Peyer's patch (tissue), 4 donors: ENCODE data around the gene CKS1B. TPM values are rescaled to one million over a fixed set of nuclear protein-coding genes. Genes with fewer than 3 reads are reported as not detected.

Experiments used
- DNase-seq, 3 donors: peaks; one replicate each; pipeline ENCODE4 v3.0.0-alpha.2; 2017 to 2019
- H3K27ac ChIP-seq, 4 donors: fragments of 200-600 bp; sonication (generic); one replicate each; pipeline ENCODE4 v1.5.1; 2016 to 2019
- H3K27me3 ChIP-seq, 2 donors: fragments of 200-600 bp; sonication (generic); one replicate each; pipeline ENCODE4 v1.5.1; 2019
- H3K36me3 ChIP-seq, 3 donors: fragments of 200-600 bp; sonication (generic); one replicate each; pipeline ENCODE4 v1.5.1; 2016 to 2019
- H3K4me1 ChIP-seq, 4 donors: fragments of 200-600 bp; sonication (generic); one replicate each; pipeline ENCODE4 v1.5.1; 2016 to 2019
- H3K4me3 ChIP-seq, 4 donors: fragments of 200-600 bp; sonication (generic); 1 replicate in 3 of 4; 2 replicates in 1 of 4; pipeline ENCODE4 v1.5.1; 2016 to 2019; ENCODE audit warnings: mild to moderate bottlenecking in 1 of 4
- H3K9me3 ChIP-seq, 4 donors: fragments of 200-600 bp; sonication (generic); one replicate each; pipeline ENCODE4 v1.5.1; 2016 to 2019; ENCODE audit warnings: mild to moderate bottlenecking in 1 of 4
- CTCF ChIP-seq, 6 experiments: fragments of 450-650 bp in 4 of 6; fragments of 200-600 bp in 2 of 6; sonication (generic) in 1 of 6; IDR thresholded peaks; one replicate each; pipeline ENCODE4 v1.5.1; 2017 to 2019; ENCODE audit warnings: antibody characterized with exemption in 6 of 6, mild to moderate bottlenecking in 3 of 6, moderate library complexity in 1 of 6
- POLR2A ChIP-seq, 2 donors: fragments of 450-650 bp; IDR thresholded peaks; one replicate each; pipeline ENCODE4 v1.5.1; 2017; ENCODE audit warnings: antibody characterized with exemption in 2 of 2, mild to moderate bottlenecking in 2 of 2, moderate library complexity in 2 of 2
- total RNA-seq, 4 donors: library from RNA; depleted of rRNA; stranded (reverse); fragments of >200 nt; gene quantifications; one replicate each; pipeline ENCODE4 v1.1.0, GENCODE V29; 2016

The CKS1B gene
- total RNA-seq, 4 donors from 2014 or later = 20.3 to 39.1 (median 26.5) TPM

- Histone ChIP-seq H3K4me1 (peaks cover 0 to 50% (median 28%) of the 10 kb centered on the region in 4 donors), H3K36me3 (peaks cover 0 to 42% (median 0%) of the 10 kb centered on the region in 3 donors), H3K4me3 (peak overlapping the region in 1 of 4 donors; percentile 15), H3K27me3 (no peaks in the 10 kb centered on the region), H3K9me3 (no peaks in the 10 kb centered on the region), H3K27ac (peak overlapping the region in 3 of 4 donors; percentile 40 to 86 (median 56))
- no peak for TF ChIP-seq POLR2A (IDR thresholded peaks at IDR 0.05)
- TF ChIP-seq CTCF (IDR thresholded peaks at IDR 0.05) = no peak
- peak in 2 of 3 donors; percentile 78 to 83 for DNase-seq
Observed at GRCh38 chr1:154951901-154952657, 22.4 kb upstream of the CKS1B start.

GRCh38 chr1:154952664-154953063 is 21.8 kb upstream of the CKS1B start:
- no peaks in the 10 kb centered on the region for H3K27me3 ChIP-seq
- peaks cover 0 to 37% (median 0%) of the 10 kb centered on the region in 3 donors for H3K36me3 ChIP-seq
- H3K4me1 ChIP-seq = peaks cover 0 to 55% (median 28%) of the 10 kb centered on the region in 4 donors
- H3K9me3 ChIP-seq = no peaks in the 10 kb centered on the region
- peak overlapping the region in 3 of 4 donors; percentile 40 to 86 (median 56) for H3K27ac ChIP-seq
- TF ChIP-seq CTCF (IDR thresholded peaks at IDR 0.05) (no peak), POLR2A (IDR thresholded peaks at IDR 0.05) (no peak)
- H3K4me3 ChIP-seq = no peak overlapping the region
- DNase-seq = no peak

GRCh38 chr1:154953611-154954038 is 20.9 kb upstream of the CKS1B start:
- Histone ChIP-seq H3K4me3 (peak overlapping the region in 1 of 4 donors; percentile 4), H3K4me1 (peaks cover 0 to 55% (median 28%) of the 10 kb centered on the region in 4 donors)

GRCh38 chr1:154954541-154954940 is 19.9 kb upstream of the CKS1B start:
- DNase-seq = no peak
- H3K4me1 ChIP-seq = peaks cover 0 to 55% (median 28%) of the 10 kb centered on the region in 4 donors
- no peak for TF ChIP-seq POLR2A (IDR thresholded peaks at IDR 0.05)
- no peak for TF ChIP-seq CTCF (IDR thresholded peaks at IDR 0.05)

More at GRCh38 chr1:154953611-154954038, 20.9 kb upstream of the CKS1B start:
- peak overlapping the region in 3 of 4 donors; percentile 11 to 86 (median 77) for H3K27ac ChIP-seq
- H3K9me3 ChIP-seq = no peaks in the 10 kb centered on the region
- no peaks in the 10 kb centered on the region for H3K27me3 ChIP-seq
- TF ChIP-seq POLR2A (IDR thresholded peaks at IDR 0.05) = no peak
- no peak for TF ChIP-seq CTCF (IDR thresholded peaks at IDR 0.05)
- DNase-seq = no peak
- peaks cover 0 to 30% (median 0%) of the 10 kb centered on the region in 3 donors for H3K36me3 ChIP-seq

GRCh38 chr1:154955039-154955717 is 19.3 kb upstream of the CKS1B start:
- DNase-seq = peak; percentile 71 to 97 (median 96)
- Histone ChIP-seq H3K27ac (peak overlapping the region; percentile 77 to 86 (median 82)), H3K4me3 (peak overlapping the region; percentile 45 to 70 (median 58)), H3K9me3 (no peaks in the 10 kb centered on the region), H3K4me1 (peaks cover 0 to 55% (median 29%) of the 10 kb centered on the region in 4 donors), H3K27me3 (no peaks in the 10 kb centered on the region), H3K36me3 (peaks cover 0 to 30% (median 0%) of the 10 kb centered on the region in 3 donors)
- TF ChIP-seq POLR2A (IDR thresholded peaks at IDR 0.05) (peak in 1 of 2 donors; percentile 23), CTCF (IDR thresholded peaks at IDR 0.05) (no peak)

More at GRCh38 chr1:154954541-154954940, 19.9 kb upstream of the CKS1B start:
- Histone ChIP-seq H3K27ac (peak overlapping the region; percentile 70 to 86 (median 82)), H3K27me3 (no peaks in the 10 kb centered on the region), H3K4me3 (peak overlapping the region; percentile 13 to 70 (median 58)), H3K9me3 (no peaks in the 10 kb centered on the region), H3K36me3 (peaks cover 0 to 33% (median 0%) of the 10 kb centered on the region in 3 donors)
